ENCODE measurements around the gene NUDT8. TPM values are rescaled to one million over a fixed set of nuclear protein-coding genes. Genes with fewer than 3 reads are reported as not detected.
A peak's percentile ranks its signal among the peaks of the same experiment; 100 is the strongest.
"Not testable (repeated sequence)": the region's sequence is repeated elsewhere in the genome, so short reads cannot be mapped to it uniquely, and the experiment has no call there.

NUDT8 gene
- total RNA-seq, 4 donors from 2014 or later: 16.7 to 67.7 (median 51.1) TPM

- H3K27ac ChIP-seq; H3K9me3 ChIP-seq; H3K36me3 ChIP-seq; H3K4me3 ChIP-seq (replicated peaks in 1 of 3); H3K4me1 ChIP-seq; DNase-seq; intact Hi-C loops (cut with DNase I); H3K27me3 ChIP-seq: not testable (repeated sequence)
- 57 to 65% methylated on average over 5 of the region's 5 CpGs for WGBS, 2 donors
- TF ChIP-seq CTCF (IDR thresholded peaks at IDR 0.05): peak in 2 of 6 experiments; percentile 6 to 24
Measured at GRCh38 chr11:67659651-67660165, 30.0 kb upstream of the NUDT8 start.

GRCh38 chr11:67657300-67657699 lies 27.6 kb upstream of the NUDT8 start:
- no peak for DNase-seq
- intact Hi-C loops (cut with DNase I): no loop called here
- H3K27ac ChIP-seq: no peak overlapping the region
- no peaks in the 10 kb centered on the region for H3K36me3 ChIP-seq
- H3K4me1 ChIP-seq: no peaks in the 10 kb centered on the region
- no peak overlapping the region for H3K4me3 ChIP-seq (replicated peaks in 1 of 3)
- H3K9me3 ChIP-seq: no peaks in the 10 kb centered on the region
- TF ChIP-seq POLR2A (IDR thresholded peaks at IDR 0.05) (no peak), CTCF (IDR thresholded peaks at IDR 0.05) (no peak)
- no peaks in the 10 kb centered on the region for H3K27me3 ChIP-seq
- 41 to 54% methylated on average over 3 of the region's 3 CpGs for WGBS, 2 donors

GRCh38 chr11:67656278-67656922 lies 26.7 kb upstream of the NUDT8 start:
- 94 to 96% methylated on average over 4 of the region's 4 CpGs for WGBS, 2 donors
- no peaks in the 10 kb centered on the region for H3K9me3 ChIP-seq

GRCh38 chr11:67654225-67654624 lies 24.5 kb upstream of the NUDT8 start:
- WGBS, 2 donors: 75% methylated on average over 9 of the region's 9 CpGs
- Histone ChIP-seq H3K27ac (no peak overlapping the region), H3K4me1 (no peaks in the 10 kb centered on the region), H3K4me3 (replicated peaks in 1 of 3) (no peak overlapping the region), H3K36me3 (no peaks in the 10 kb centered on the region), H3K27me3 (no peaks in the 10 kb centered on the region), H3K9me3 (no peaks in the 10 kb centered on the region)
- TF ChIP-seq CTCF (IDR thresholded peaks at IDR 0.05) (no peak), POLR2A (IDR thresholded peaks at IDR 0.05) (no peak)
- intact Hi-C loops (cut with DNase I): no loop called here
- DNase-seq: no peak

More at GRCh38 chr11:67656278-67656922, 26.7 kb upstream of the NUDT8 start:
- intact Hi-C loops (cut with DNase I): no loop called here
- no peak overlapping the region for H3K4me3 ChIP-seq (replicated peaks in 1 of 3)
- no peak for TF ChIP-seq CTCF (IDR thresholded peaks at IDR 0.05)
- no peak for TF ChIP-seq POLR2A (IDR thresholded peaks at IDR 0.05)
- H3K27me3 ChIP-seq: no peaks in the 10 kb centered on the region
- H3K4me1 ChIP-seq: no peaks in the 10 kb centered on the region
- no peak overlapping the region for H3K27ac ChIP-seq
- no peaks in the 10 kb centered on the region for H3K36me3 ChIP-seq
- DNase-seq: no peak

- Histone ChIP-seq H3K4me1 (no peaks in the 10 kb centered on the region), H3K9me3 (no peaks in the 10 kb centered on the region), H3K36me3 (no peaks in the 10 kb centered on the region), H3K4me3 (replicated peaks in 1 of 3) (no peak overlapping the region), H3K27me3 (no peaks in the 10 kb centered on the region), H3K27ac (no peak overlapping the region)
- 80 to 84% methylated on average over 14 to 15 of the region's 15 CpGs for WGBS, 2 donors
- TF ChIP-seq POLR2A (IDR thresholded peaks at IDR 0.05): no peak
- no peak for TF ChIP-seq CTCF (IDR thresholded peaks at IDR 0.05)
- DNase-seq: no peak
- intact Hi-C loops (cut with DNase I): no loop called here
Measured at GRCh38 chr11:67652965-67653845, 23.5 kb upstream of the NUDT8 start.

Data from thyroid gland (tissue), 4 donors.